IPS-15b (cell line): ENCODE results near the gene ZNF526.
"Not testable (repeated sequence)": the region's sequence is repeated elsewhere in the genome, so short reads cannot be mapped to it uniquely, and the experiment has no call there.

Experiments
- H3K27me3 ChIP-seq: one replicate; pipeline ENCODE4 v1.6.1; 2013; ENCODE audit warnings: low read length; ENCODE audit not compliant: control insufficient read depth, insufficient read depth
- H3K36me3 ChIP-seq: one replicate; pipeline ENCODE4 v1.6.1; 2013; ENCODE audit warnings: low read length; ENCODE audit not compliant: control insufficient read depth, insufficient read depth
- H3K4me1 ChIP-seq: one replicate; pipeline ENCODE4 v1.6.1; 2013; ENCODE audit warnings: mild to moderate bottlenecking, low read length; ENCODE audit not compliant: control insufficient read depth, insufficient read depth
- H3K4me3 ChIP-seq: one replicate; pipeline ENCODE4 v1.5.1; 2013; ENCODE audit warnings: low read depth, low read length
- H3K9ac ChIP-seq: one replicate; pipeline ENCODE4 v1.6.1; 2013; ENCODE audit warnings: low read depth, mild to moderate bottlenecking, low read length
- H3K9me3 ChIP-seq: one replicate; pipeline ENCODE4 v1.6.1; 2013; ENCODE audit warnings: mild to moderate bottlenecking, low read length; ENCODE audit not compliant: control insufficient read depth, insufficient read depth

Gene ZNF526

GRCh38 chr19:42251572-42252358, 31.7 kb downstream of the ZNF526 start:
- H3K36me3 ChIP-seq, result peaks cover 16% of the 10 kb centered on the region
- peak overlapping the region; percentile 32 for H3K9ac ChIP-seq
- H3K27me3 ChIP-seq, result no peaks in the 10 kb centered on the region
- peaks cover 7% of the 10 kb centered on the region for H3K4me1 ChIP-seq
- peak overlapping the region; percentile 32 for H3K4me3 ChIP-seq
- H3K9me3 ChIP-seq, result no peaks in the 10 kb centered on the region

GRCh38 chr19:42252365-42253244, 32.5 kb downstream of the ZNF526 start:
- peaks cover 7% of the 10 kb centered on the region for H3K4me1 ChIP-seq
- H3K27me3 ChIP-seq, result no peaks in the 10 kb centered on the region
- no peaks in the 10 kb centered on the region for H3K9me3 ChIP-seq
- H3K9ac ChIP-seq, result peak overlapping the region; percentile 79
- H3K36me3 ChIP-seq, result peaks cover 16% of the 10 kb centered on the region
- H3K4me3 ChIP-seq, result peak overlapping the region; percentile 80

GRCh38 chr19:42253245-42254088, 33.4 kb downstream of the ZNF526 start:
- H3K9me3 ChIP-seq, result no peaks in the 10 kb centered on the region
- H3K27me3 ChIP-seq, result no peaks in the 10 kb centered on the region
- peaks cover 16% of the 10 kb centered on the region for H3K36me3 ChIP-seq
- peak overlapping the region; percentile 80 for H3K4me3 ChIP-seq
- H3K9ac ChIP-seq, result peak overlapping the region; percentile 79
- peaks cover 7% of the 10 kb centered on the region for H3K4me1 ChIP-seq

- H3K9me3 ChIP-seq, result no peaks in the 10 kb centered on the region
- H3K27me3 ChIP-seq, result no peaks in the 10 kb centered on the region
- H3K4me3 ChIP-seq, result peak overlapping the region; percentile 80
- peak overlapping the region; percentile 54 for H3K9ac ChIP-seq
- peaks cover 12% of the 10 kb centered on the region for H3K36me3 ChIP-seq
- peaks cover 7% of the 10 kb centered on the region for H3K4me1 ChIP-seq
Observed at GRCh38 chr19:42254089-42254849, 34.2 kb downstream of the ZNF526 start.

- Histone ChIP-seq H3K36me3 (peaks cover 4% of the 10 kb centered on the region), H3K4me1 (peaks cover 7% of the 10 kb centered on the region), H3K9me3 (no peaks in the 10 kb centered on the region)
Observed at GRCh38 chr19:42254850-42255765, 35.0 kb downstream of the ZNF526 start, which contains the start of gene ERF. TSS of gene ERF (minus strand) at chr19:42255128. CDS start at chr19:42254999, 129 bp downstream.

GRCh38 chr19:42255766-42256745, 35.9 kb downstream of the ZNF526 start:
- Histone ChIP-seq H3K27me3 (no peaks in the 10 kb centered on the region), H3K4me1 (peaks cover 7% of the 10 kb centered on the region), H3K9me3 (no peaks in the 10 kb centered on the region), H3K36me3 (no peaks in the 10 kb centered on the region), H3K4me3 (peak overlapping the region; percentile 66), H3K9ac (peak overlapping the region; percentile 47)

More at GRCh38 chr19:42254850-42255765, 35.0 kb downstream of the ZNF526 start, which contains the start of gene ERF:
- peak within 1 kb of the TSS; percentile 80 for H3K4me3 ChIP-seq
- peak within 1 kb of the TSS; percentile 54 for H3K9ac ChIP-seq
- H3K27me3 ChIP-seq, result no peaks in the 10 kb centered on the region

- H3K27me3 ChIP-seq, H3K9me3 ChIP-seq, H3K4me3 ChIP-seq: not testable (repeated sequence)
Observed at GRCh38 chr19:42257842-42258241, 37.7 kb downstream of the ZNF526 start.

GRCh38 chr19:42261763-42262162, 41.7 kb downstream of the ZNF526 start:
- Histone ChIP-seq H3K4me3 (no peak overlapping the region), H3K36me3 (no peaks in the 10 kb centered on the region), H3K9me3 (no peaks in the 10 kb centered on the region), H3K4me1 (no peaks in the 10 kb centered on the region), H3K9ac (no peak overlapping the region), H3K27me3 (no peaks in the 10 kb centered on the region)

More at GRCh38 chr19:42257842-42258241, 37.7 kb downstream of the ZNF526 start:
- not testable (repeated sequence) for H3K36me3 ChIP-seq, H3K9ac ChIP-seq, H3K4me1 ChIP-seq

GRCh38 chr19:42266105-42266504, 46.0 kb downstream of the ZNF526 start:
- not testable (repeated sequence) for H3K4me3 ChIP-seq, H3K9ac ChIP-seq, H3K9me3 ChIP-seq, H3K36me3 ChIP-seq, H3K4me1 ChIP-seq, H3K27me3 ChIP-seq
